GM21423 (cell line): Measurements from ENCODE around the gene DNM2.

ENCODE experiments used
- ATAC-seq: cut with Tn5 transposase; IDR thresholded peaks from one replicate; pipeline ENCODE4 v1.9.1; 2021; ENCODE audit warnings: mild to moderate bottlenecking, moderate library complexity; ENCODE audit not compliant: unreplicated experiment

DNM2 gene

GRCh38 chr19:10769533-10770491 lies 51.9 kb downstream of the DNM2 start:
- no peak for ATAC-seq

- ATAC-seq = no peak
These were observed 56.1 kb downstream of the DNM2 start for GRCh38 chr19:10773969-10774368.

- ATAC-seq = no peak
These were observed 57.0 kb downstream of the DNM2 start for GRCh38 chr19:10774893-10775292.

GRCh38 chr19:10776900-10777650 lies 59.2 kb downstream of the DNM2 start:
- ATAC-seq = no peak

- ATAC-seq = no peak
These were observed 62.5 kb downstream of the DNM2 start for GRCh38 chr19:10780368-10780767.

- ATAC-seq = no peak
These were observed 64.9 kb downstream of the DNM2 start for GRCh38 chr19:10782795-10783194.

GRCh38 chr19:10784257-10784656 lies 66.4 kb downstream of the DNM2 start:
- no peak for ATAC-seq

- no peak for ATAC-seq
These were observed 70.3 kb downstream of the DNM2 start for GRCh38 chr19:10788146-10788545.

- ATAC-seq = no peak
These were observed 72.0 kb downstream of the DNM2 start for GRCh38 chr19:10789866-10790265.

GRCh38 chr19:10796653-10797052 lies 78.8 kb downstream of the DNM2 start:
- ATAC-seq = no peak

GRCh38 chr19:10797078-10797477 lies 79.2 kb downstream of the DNM2 start:
- ATAC-seq = no peak

GRCh38 chr19:10797541-10798256 lies 79.8 kb downstream of the DNM2 start:
- ATAC-seq = no peak

GRCh38 chr19:10800488-10800887 lies 82.6 kb downstream of the DNM2 start:
- no peak for ATAC-seq

GRCh38 chr19:10802479-10802878 lies 84.6 kb downstream of the DNM2 start:
- ATAC-seq = no peak

- ATAC-seq = no peak
These were observed 85.4 kb downstream of the DNM2 start for GRCh38 chr19:10803252-10803651.

GRCh38 chr19:10805065-10805757 lies 87.3 kb downstream of the DNM2 start:
- ATAC-seq = no peak

- ATAC-seq = no peak
These were observed 87.9 kb downstream of the DNM2 start for GRCh38 chr19:10805758-10806247.

- ATAC-seq = no peak
These were observed 91.2 kb downstream of the DNM2 start for GRCh38 chr19:10808937-10809649.

GRCh38 chr19:10809651-10810285 lies 91.9 kb downstream of the DNM2 start:
- no peak for ATAC-seq
